ENCODE results near the gene FOXR2. TPM values are rescaled to one million over a fixed set of nuclear protein-coding genes. Genes with fewer than 3 reads are reported as not detected.

Gene FOXR2
- total and polyA plus RNA-seq, 2 experiments from 2014 or later: not detected

DNA sequence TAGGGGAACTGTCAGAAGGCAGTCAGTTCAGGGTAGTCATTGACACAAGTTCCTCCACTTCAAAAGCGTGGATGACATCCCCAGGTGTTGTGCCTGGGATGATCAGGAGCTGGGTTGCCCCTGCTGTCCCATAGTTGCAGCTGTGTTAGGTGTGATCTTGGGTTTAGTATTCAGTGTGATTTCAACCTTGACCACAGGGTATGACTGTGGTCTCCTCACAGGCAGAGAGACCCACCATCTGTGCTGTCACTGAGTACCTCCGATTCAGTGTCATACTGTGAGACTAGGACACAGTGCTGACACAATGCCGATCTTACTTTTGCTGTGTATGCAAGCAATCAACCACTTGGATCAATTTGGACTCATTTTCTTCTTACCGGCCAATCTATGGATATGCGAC lies 25.2 kb downstream of the FOXR2 start:
- H2AFZ ChIP-seq: no peak overlapping the region
- no peaks in the 10 kb centered on the region for H3K9me3 ChIP-seq (ENCODE audit: low read depth)
- no peaks in the 10 kb centered on the region for H3K9me2 ChIP-seq (replicated peaks; ENCODE audit: insufficient read depth)
- H4K20me1 ChIP-seq (ENCODE audit: insufficient read depth, poor library complexity, severe bottlenecking): no peaks in the 10 kb centered on the region
- no peak for DNase-seq (ENCODE audit: low spot score)
- no peak overlapping the region for H3K27ac ChIP-seq
- H3K4me2 ChIP-seq: no peak overlapping the region
- TF ChIP-seq EZH2phosphoT487 (IDR thresholded peaks at IDR 0.05; ENCODE audit: low read depth, severe bottlenecking, unreplicated experiment) (no peak), EZH2 (IDR thresholded peaks at IDR 0.05; ENCODE audit: borderline replicate concordance) (no peak)
- TF ChIP-seq, protein P1, sequence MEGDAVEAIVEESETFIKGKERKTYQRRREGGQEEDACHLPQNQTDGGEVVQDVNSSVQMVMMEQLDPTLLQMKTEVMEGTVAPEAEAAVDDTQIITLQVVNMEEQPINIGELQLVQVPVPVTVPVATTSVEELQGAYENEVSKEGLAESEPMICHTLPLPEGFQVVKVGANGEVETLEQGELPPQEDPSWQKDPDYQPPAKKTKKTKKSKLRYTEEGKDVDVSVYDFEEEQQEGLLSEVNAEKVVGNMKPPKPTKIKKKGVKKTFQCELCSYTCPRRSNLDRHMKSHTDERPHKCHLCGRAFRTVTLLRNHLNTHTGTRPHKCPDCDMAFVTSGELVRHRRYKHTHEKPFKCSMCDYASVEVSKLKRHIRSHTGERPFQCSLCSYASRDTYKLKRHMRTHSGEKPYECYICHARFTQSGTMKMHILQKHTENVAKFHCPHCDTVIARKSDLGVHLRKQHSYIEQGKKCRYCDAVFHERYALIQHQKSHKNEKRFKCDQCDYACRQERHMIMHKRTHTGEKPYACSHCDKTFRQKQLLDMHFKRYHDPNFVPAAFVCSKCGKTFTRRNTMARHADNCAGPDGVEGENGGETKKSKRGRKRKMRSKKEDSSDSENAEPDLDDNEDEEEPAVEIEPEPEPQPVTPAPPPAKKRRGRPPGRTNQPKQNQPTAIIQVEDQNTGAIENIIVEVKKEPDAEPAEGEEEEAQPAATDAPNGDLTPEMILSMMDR (IDR thresholded peaks at IDR 0.05; ENCODE audit: poor library complexity): no peak
- 88% methylated on average over 5 of the region's 5 CpGs for WGBS (ENCODE audit: low lambda C conversion rate, missing lambda C conversion rate)
- no peaks in the 10 kb centered on the region for H3K27me3 ChIP-seq
- no peaks in the 10 kb centered on the region for H3K79me2 ChIP-seq
- H3K36me3 ChIP-seq (replicated peaks; ENCODE audit: insufficient read depth, low read depth): no peaks in the 10 kb centered on the region
- no peak overlapping the region for H3K4me3 ChIP-seq
- no peaks in the 10 kb centered on the region for H3K4me1 ChIP-seq (ENCODE audit: insufficient read depth)

DNA sequence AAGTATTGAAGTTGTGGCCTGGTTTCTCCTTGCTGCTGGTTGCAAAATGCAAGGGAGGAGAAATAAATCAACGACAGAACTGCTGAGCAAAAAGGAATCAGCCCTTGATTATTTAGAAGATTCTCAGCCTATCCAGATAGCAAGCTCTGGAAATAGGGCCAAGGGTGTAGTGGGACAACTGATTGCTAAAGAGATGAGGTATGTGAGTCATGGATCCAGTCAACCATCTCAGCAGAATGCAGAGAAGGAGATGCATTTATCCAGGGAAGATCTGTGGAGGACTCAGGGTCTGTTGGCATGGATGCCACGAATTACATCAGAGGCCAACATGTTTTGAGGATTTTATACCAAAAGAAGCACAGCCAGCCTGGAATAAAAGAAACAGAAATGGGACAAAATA lies 36.7 kb downstream of the FOXR2 start:
- no peak for DNase-seq (ENCODE audit: low spot score)
- Histone ChIP-seq H3K9me2 (replicated peaks; ENCODE audit: insufficient read depth) (no peaks in the 10 kb centered on the region), H3K4me3 (no peak overlapping the region), H3K36me3 (replicated peaks; ENCODE audit: insufficient read depth, low read depth) (no peaks in the 10 kb centered on the region), H3K27ac (no peak overlapping the region), H3K79me2 (no peaks in the 10 kb centered on the region), H3K9me3 (ENCODE audit: low read depth) (no peaks in the 10 kb centered on the region), H3K4me1 (ENCODE audit: insufficient read depth) (no peaks in the 10 kb centered on the region), H3K4me2 (no peak overlapping the region), H4K20me1 (ENCODE audit: insufficient read depth, poor library complexity, severe bottlenecking) (no peaks in the 10 kb centered on the region), H3K27me3 (no peaks in the 10 kb centered on the region), H2AFZ (no peak overlapping the region)
- TF ChIP-seq, protein P1 (IDR thresholded peaks at IDR 0.05; ENCODE audit: poor library complexity): no peak
- WGBS (ENCODE audit: low lambda C conversion rate, missing lambda C conversion rate): 22% methylated on average over 2 of the region's 2 CpGs

DNA sequence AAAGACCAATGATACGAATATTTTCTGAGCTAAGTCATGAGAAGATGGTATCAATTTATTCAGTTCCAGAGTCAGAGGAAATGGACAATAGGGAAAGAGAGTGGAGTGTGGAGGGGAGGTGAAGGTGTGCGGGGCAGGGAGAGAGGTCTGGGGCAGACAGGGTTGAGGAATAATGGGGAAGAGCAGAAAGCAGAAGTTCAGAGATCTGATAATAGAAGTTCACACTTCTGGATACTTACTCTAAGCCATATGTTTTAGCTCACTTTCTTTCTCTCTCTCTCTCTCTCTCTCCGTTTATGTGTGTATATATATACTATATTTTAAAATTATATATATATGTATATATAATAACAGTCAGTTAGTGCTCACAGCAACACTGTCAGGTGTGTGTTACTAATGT lies 40.4 kb downstream of the FOXR2 start:
- TF ChIP-seq EZH2phosphoT487 (IDR thresholded peaks at IDR 0.05; ENCODE audit: low read depth, severe bottlenecking, unreplicated experiment) (no peak), EZH2 (IDR thresholded peaks at IDR 0.05; ENCODE audit: borderline replicate concordance) (no peak)
- TF ChIP-seq, protein P1 (IDR thresholded peaks at IDR 0.05; ENCODE audit: poor library complexity): no peak
- Histone ChIP-seq H2AFZ (no peak overlapping the region), H3K4me2 (no peak overlapping the region), H3K4me1 (ENCODE audit: insufficient read depth) (no peaks in the 10 kb centered on the region), H3K27me3 (no peaks in the 10 kb centered on the region), H3K4me3 (no peak overlapping the region), H3K36me3 (replicated peaks; ENCODE audit: insufficient read depth, low read depth) (no peaks in the 10 kb centered on the region), H3K9me3 (ENCODE audit: low read depth) (peaks cover 4% of the 10 kb centered on the region), H4K20me1 (ENCODE audit: insufficient read depth, poor library complexity, severe bottlenecking) (no peaks in the 10 kb centered on the region), H3K27ac (no peak overlapping the region), H3K79me2 (no peaks in the 10 kb centered on the region), H3K9me2 (replicated peaks; ENCODE audit: insufficient read depth) (no peaks in the 10 kb centered on the region)
- no peak for DNase-seq (ENCODE audit: low spot score)
- 58% methylated on average over 3 of the region's 3 CpGs for WGBS (ENCODE audit: low lambda C conversion rate, missing lambda C conversion rate)

DNA sequence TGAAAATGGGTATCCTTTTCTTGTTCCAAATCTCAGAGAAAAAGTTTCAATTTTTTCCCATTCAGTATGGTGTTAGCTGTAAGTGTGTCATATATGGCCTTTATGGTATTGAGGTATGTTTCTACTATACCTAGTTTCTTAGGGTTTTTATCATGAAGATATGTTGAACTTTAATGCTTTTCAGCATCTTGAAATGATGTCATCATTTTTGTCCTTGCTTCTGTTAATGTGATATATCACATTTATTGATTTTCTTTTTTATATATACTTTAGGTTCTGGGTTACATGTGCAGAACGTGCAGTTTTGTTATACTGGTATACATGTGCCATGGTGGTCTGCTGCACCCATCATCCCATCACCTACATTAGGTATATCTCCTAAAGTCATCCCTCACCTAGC lies 44.9 kb downstream of the FOXR2 start:
- H2AFZ ChIP-seq: no peak overlapping the region
- no peaks in the 10 kb centered on the region for H3K36me3 ChIP-seq (replicated peaks; ENCODE audit: insufficient read depth, low read depth)
- peaks cover 4% of the 10 kb centered on the region for H3K9me3 ChIP-seq (ENCODE audit: low read depth)
- H3K4me3 ChIP-seq: no peak overlapping the region
- no peaks in the 10 kb centered on the region for H3K4me1 ChIP-seq (ENCODE audit: insufficient read depth)
- no peak for DNase-seq (ENCODE audit: low spot score)
- H3K27me3 ChIP-seq: no peaks in the 10 kb centered on the region
- H4K20me1 ChIP-seq (ENCODE audit: insufficient read depth, poor library complexity, severe bottlenecking): no peaks in the 10 kb centered on the region
- no peak overlapping the region for H3K4me2 ChIP-seq
- no peak for TF ChIP-seq EZH2phosphoT487 (IDR thresholded peaks at IDR 0.05; ENCODE audit: low read depth, severe bottlenecking, unreplicated experiment)
- TF ChIP-seq, protein P1 (IDR thresholded peaks at IDR 0.05; ENCODE audit: poor library complexity): no peak
- TF ChIP-seq EZH2 (IDR thresholded peaks at IDR 0.05; ENCODE audit: borderline replicate concordance): no peak
- no peaks in the 10 kb centered on the region for H3K79me2 ChIP-seq
- WGBS (ENCODE audit: low lambda C conversion rate, missing lambda C conversion rate): 6% methylated on average over 1 of the region's 1 CpG
- no peaks in the 10 kb centered on the region for H3K9me2 ChIP-seq (replicated peaks; ENCODE audit: insufficient read depth)
- no peak overlapping the region for H3K27ac ChIP-seq

Data from hepatocyte (in vitro differentiated cells).